Brain microvascular endothelial cell (primary cell): ENCODE data around the gene GLRX.

Source experiments
- DNase-seq: peaks from one replicate; pipeline ENCODE4 v3.0.0-alpha.2; 2020
- H3K27ac ChIP-seq: fragments of 250-450 bp; sonication (Bioruptor Pico); 2 replicates; pipeline ENCODE4 v1.5.1; 2020; ENCODE audit warnings: mild to moderate bottlenecking, moderate library complexity
- H3K27me3 ChIP-seq: fragments of 250-450 bp; sonication (Bioruptor Pico); replicated peaks from 2 replicates; pipeline ENCODE4 v1.5.1; 2020; ENCODE audit warnings: mild to moderate bottlenecking
- H3K36me3 ChIP-seq: fragments of 250-450 bp; sonication (Bioruptor Pico); replicated peaks from 2 replicates; pipeline ENCODE4 v1.5.1; 2020; ENCODE audit warnings: mild to moderate bottlenecking
- H3K4me3 ChIP-seq: 2 replicates; pipeline ENCODE4 v1.5.1; 2011; ENCODE audit warnings: low read depth, mild to moderate bottlenecking, control low read depth, low read length, moderate library complexity
- in situ Hi-C: cut with HindIII; loops from 2 replicates; pipeline ENCODE4 v1.10.0; 2017; ENCODE audit warnings: low sequenced_read_pairs, low pct_ligation_motif_present
- TF ChIP-seq, protein P1 (sequence below): IDR thresholded peaks from 2 replicates; pipeline ENCODE4 v1.5.1; 2011; ENCODE audit warnings: low read depth, mild to moderate bottlenecking, moderate library complexity, low read length, control low read depth, inconsistent platforms; ENCODE audit errors: missing control alignments

The GLRX gene

GRCh38 chr5:95827892-95828246 is 5.3 kb upstream of the GLRX start:
- Histone ChIP-seq H3K27me3 (no peaks in the 10 kb centered on the region), H3K36me3 (no peaks in the 10 kb centered on the region), H3K4me3 (no peak overlapping the region), H3K27ac (no peak overlapping the region)
- no peak for DNase-seq
- TF ChIP-seq, protein P1, sequence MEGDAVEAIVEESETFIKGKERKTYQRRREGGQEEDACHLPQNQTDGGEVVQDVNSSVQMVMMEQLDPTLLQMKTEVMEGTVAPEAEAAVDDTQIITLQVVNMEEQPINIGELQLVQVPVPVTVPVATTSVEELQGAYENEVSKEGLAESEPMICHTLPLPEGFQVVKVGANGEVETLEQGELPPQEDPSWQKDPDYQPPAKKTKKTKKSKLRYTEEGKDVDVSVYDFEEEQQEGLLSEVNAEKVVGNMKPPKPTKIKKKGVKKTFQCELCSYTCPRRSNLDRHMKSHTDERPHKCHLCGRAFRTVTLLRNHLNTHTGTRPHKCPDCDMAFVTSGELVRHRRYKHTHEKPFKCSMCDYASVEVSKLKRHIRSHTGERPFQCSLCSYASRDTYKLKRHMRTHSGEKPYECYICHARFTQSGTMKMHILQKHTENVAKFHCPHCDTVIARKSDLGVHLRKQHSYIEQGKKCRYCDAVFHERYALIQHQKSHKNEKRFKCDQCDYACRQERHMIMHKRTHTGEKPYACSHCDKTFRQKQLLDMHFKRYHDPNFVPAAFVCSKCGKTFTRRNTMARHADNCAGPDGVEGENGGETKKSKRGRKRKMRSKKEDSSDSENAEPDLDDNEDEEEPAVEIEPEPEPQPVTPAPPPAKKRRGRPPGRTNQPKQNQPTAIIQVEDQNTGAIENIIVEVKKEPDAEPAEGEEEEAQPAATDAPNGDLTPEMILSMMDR: no peak
- in situ Hi-C loops: loop anchor here (25.0 kb wide), 1 partner anchor 166 kb away; no protein-coding TSS in a partner anchor

DNA sequence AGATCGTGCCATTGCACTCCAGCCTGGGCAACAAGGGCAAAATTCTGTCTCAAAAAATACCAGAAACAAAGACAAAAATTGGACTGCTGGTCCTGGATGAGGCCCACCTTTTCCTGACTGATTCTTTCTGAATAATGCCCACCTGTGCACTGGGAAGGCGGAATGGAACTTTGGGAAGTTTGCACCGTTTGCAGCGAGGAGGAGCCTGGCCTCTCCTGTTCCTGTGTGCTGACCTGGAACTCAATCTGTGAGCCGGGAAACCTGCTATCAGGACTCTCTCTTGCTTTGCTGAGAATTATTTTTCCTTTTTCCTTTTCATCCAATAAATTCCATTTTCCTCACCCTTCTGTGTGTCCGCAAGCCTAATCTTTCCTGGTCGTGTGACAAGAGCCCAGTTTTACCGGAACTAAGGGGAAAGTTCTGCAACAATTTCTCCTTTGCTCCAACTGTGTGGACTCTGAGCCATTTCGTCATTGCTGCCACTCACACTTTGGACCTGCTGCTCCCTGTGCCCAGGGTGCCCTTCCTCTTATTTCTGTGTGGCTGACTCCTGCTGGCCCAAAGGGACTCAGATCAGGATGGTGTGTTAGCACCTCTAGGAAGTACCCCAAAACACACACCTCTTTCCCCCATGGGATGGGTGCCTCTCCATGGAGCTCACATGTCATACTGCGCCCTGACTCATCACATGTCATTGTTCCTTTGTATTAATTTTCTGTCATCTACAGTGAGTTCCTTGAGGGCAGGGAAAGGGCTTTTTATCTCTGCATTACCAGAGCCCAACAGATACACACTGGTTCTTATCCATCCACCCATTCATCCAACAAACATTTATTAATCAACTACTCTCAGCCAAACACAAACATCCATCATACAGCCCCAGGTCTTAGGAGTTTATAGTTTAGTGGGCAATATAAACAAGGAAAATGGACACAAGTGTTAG is 4.7 kb upstream of the GLRX start:
- DNase-seq: no peak
- no peaks in the 10 kb centered on the region for H3K27me3 ChIP-seq
- TF ChIP-seq, protein P1: no peak
- H3K27ac ChIP-seq: no peak overlapping the region
- in situ Hi-C loops: loop anchor here (25.0 kb wide), 1 partner anchor 165 kb away; no protein-coding TSS in a partner anchor
- no peak overlapping the region for H3K4me3 ChIP-seq
- no peaks in the 10 kb centered on the region for H3K36me3 ChIP-seq

GRCh38 chr5:95825495-95825894 is 3.0 kb upstream of the GLRX start:
- DNase-seq: no peak
- in situ Hi-C loops: loop anchor here (25.0 kb wide), 1 partner anchor 163 kb away; no protein-coding TSS in a partner anchor
- no peaks in the 10 kb centered on the region for H3K36me3 ChIP-seq
- TF ChIP-seq, protein P1: no peak
- no peaks in the 10 kb centered on the region for H3K27me3 ChIP-seq
- no peak overlapping the region for H3K27ac ChIP-seq
- H3K4me3 ChIP-seq: no peak overlapping the region

GRCh38 chr5:95824747-95825146 is 2.2 kb upstream of the GLRX start:
- H3K27me3 ChIP-seq: no peaks in the 10 kb centered on the region
- in situ Hi-C loops: loop anchor here (25.0 kb wide), 1 partner anchor 162 kb away; no protein-coding TSS in a partner anchor
- DNase-seq: no peak
- TF ChIP-seq, protein P1: no peak
- H3K27ac ChIP-seq: no peak overlapping the region
- H3K36me3 ChIP-seq: no peaks in the 10 kb centered on the region
- H3K4me3 ChIP-seq: no peak overlapping the region

- Histone ChIP-seq H3K36me3 (no peaks in the 10 kb centered on the region), H3K27ac (peak overlapping the region; percentile 82), H3K4me3 (peak overlapping the region; percentile 18), H3K27me3 (no peaks in the 10 kb centered on the region)
- TF ChIP-seq, protein P1: no peak
- DNase-seq: peak; percentile 91
- in situ Hi-C loops: no loop called here
Measured at GRCh38 chr5:95823738-95824609, 1.4 kb upstream of the GLRX start.
